ENCODE results near the gene STN1. TPM values are rescaled to one million over a fixed set of nuclear protein-coding genes. Genes with fewer than 3 reads are reported as not detected.

Gene STN1
- total RNA-seq, 1 experiment from 2014 or later: 13.4 TPM

DNA sequence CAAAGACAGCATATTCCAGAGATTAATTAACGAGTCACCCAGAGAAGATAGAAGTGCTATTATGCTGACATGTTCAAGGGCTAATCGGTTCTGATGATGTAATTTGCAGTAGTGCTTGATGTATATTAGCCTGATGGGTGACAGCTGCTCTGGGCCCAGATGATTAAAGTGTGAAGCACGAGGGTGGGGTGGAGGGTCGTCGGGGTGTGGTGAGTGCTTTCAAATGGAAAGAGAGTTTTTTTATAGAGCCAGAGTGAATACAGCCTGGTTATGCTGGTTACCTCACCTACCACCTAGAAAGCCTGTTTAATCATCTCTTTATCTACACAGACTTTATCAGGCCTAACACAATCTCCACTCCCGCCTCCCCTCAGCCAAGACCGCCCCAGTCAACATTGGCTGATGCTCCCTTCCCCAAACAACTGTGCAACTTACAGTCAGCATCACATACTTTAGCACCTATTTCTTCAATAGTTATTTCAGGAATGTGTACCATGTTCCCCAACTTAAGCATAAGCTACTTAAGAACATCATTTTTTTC is 11.5 kb upstream of the STN1 start:
- no peak for DNase-seq (ENCODE audit: low read depth)

DNA sequence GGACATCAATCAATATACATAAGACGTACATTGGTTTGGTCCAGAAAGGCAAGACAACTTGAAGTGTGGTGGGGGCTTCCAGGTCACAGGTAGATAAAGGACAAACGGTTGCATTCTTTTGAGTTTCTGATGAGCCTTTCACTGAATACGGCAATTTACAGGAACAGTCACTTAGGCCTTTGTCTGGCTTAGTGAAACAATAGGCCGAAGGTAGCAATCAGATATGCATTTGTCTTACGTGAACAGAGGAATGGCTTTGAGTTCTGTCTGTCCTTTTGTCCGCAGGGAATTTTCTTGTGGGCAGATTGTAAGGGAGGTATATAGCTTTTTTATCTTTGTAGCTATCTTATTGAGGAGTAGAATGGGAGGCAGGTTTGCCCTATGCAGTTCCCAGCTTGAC is 10.8 kb upstream of the STN1 start:
- no peak for DNase-seq (ENCODE audit: low read depth)

GRCh38 chr10:103926722-103927319 is 8.8 kb upstream of the STN1 start:
- no peak for DNase-seq (ENCODE audit: low read depth)

DNA sequence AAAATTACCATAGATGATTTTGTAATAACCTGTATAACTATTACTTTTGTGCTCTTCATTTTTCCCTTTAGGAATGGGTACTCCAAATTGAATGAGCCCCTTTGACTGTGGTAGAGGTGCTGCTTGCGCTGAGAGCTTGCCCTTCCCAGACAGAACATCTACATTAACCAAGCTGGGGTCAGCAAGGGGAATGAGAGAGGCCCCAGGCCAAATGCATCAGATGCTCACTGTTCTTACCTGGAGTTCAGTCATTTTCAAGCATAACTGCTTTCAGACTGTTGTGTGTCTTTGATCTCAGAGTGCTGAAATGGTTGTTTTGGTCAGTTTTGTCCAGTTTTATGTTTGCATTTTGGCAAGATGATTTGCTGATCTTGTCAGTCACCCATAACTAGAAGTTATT is 7.6 kb upstream of the STN1 start:
- DNase-seq (ENCODE audit: low read depth): no peak

- DNase-seq (ENCODE audit: low read depth): no peak
Measured at GRCh38 chr10:103923502-103923901, 5.5 kb upstream of the STN1 start.

GRCh38 chr10:103922659-103923058 is 4.7 kb upstream of the STN1 start:
- DNase-seq (ENCODE audit: low read depth): no peak

DNA sequence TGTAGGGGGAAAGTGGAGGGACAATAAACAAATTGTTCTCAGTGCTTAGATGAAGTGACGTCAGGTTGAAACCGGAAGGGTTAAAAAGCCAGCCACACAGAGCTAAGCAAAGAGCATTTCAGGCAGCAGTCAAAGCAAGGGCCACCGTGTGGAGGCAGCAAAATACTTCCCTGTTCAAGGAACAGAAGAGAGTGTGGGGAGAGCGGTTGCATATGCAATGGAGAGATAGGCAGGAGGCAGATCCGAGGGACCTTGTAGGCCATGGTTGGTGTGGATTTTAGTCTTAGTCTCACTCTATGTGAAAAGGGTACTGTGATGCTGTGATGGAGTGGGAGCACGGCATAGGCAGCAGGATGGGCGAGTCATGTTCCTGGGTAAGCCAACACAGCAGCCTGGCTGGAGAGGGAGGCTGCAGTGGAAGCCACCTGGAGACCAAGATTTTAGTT is 3.8 kb upstream of the STN1 start:
- no peak for DNase-seq (ENCODE audit: low read depth)

GRCh38 chr10:103921248-103921647 is 3.3 kb upstream of the STN1 start:
- no peak for DNase-seq (ENCODE audit: low read depth)

DNA sequence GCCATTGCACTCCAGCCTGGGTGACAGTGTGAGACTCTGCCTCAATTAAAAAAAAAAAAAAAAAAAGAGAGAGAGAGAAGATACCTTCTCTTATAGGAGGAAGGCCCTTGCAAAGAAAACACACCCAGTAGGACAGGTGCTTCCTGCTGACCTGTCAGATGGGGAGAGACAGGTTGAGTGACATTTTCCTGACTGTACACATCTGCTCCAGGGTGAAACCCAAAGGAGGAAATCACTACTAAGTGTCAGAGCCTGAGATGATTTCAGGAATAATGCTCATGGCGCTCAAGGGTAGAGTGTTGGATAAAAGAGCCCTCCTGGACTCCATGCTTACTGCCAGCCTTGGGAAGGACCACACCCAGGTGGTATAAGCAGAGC is 1.7 kb upstream of the STN1 start:
- no peak for DNase-seq (ENCODE audit: low read depth)

DNA sequence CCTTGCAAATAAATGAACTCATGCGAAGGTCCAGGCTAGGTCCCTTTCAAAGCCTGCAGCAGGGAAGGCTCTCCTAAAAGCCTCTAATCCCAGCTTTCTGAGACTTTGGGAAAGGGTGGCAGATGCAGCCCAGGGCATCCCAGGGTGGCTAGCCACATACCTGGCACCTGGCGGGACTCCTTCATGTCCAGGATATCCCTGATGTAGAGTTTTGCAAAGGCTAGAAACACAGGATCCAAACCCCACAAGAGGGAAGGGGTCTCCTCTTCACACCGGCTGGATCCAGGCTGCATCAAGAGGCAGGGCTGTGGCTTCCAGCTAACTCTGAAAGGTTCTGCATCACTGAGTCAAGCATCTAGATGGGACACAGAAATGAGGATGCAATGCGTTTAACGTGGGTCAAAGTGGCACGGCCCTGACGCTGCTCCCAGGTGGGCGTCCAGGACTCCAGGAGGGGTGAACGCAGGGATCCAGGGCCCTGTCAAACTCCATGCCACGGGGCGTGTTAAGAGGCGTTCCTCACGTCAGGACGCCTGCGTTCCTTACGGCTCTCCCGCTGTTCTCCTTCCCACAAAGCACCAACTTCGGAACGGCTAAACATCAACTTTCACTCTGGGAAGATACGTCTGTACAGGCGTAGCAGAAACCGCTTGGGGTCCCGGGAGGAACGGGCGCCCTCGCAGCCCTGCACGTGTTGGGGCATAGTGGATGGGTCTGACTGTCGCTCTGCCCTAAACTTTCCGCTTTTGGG is 507 bp downstream of the STN1 start:
- DNase-seq (ENCODE audit: low read depth): peak; percentile 3

DNA sequence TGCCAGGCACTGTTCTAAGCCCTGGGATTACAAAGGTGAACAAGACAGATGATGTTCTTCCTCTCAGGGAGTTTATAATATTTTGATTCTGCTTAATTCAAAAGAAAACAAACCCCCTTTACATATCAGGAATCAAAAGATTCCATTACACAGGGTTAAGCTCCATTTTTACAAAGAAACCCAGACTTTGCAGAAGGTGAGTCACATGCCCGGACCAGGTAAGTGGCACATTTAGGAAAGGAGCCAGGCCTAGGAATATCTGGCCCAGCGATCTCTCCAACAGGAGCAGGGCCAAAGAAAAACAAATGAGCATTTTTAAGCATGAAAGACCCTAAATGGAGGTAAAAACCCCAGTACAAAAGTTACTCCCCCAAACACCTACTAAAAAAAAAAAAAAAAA is 1.1 kb downstream of the STN1 start:
- DNase-seq (ENCODE audit: low read depth): no peak

DNA sequence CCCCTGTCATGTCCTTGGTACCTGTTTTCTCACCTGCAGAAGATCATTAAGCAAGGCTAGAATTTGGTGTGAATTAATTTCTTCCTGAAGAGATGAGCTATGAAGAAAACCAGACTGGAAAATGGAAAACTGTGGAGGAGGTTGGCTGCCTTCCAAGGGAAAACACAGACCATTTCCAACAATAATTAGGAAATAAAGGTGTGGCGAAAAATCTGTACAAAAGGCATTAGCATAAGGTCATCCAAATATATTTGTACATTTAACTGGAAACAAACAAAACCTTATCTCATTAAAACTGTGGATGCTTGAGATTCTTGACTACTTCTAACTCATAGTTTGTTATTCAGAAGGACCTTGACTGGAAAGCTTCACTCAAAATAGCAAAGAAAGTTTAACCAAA is 1.7 kb downstream of the STN1 start:
- no peak for DNase-seq (ENCODE audit: low read depth)

DNA sequence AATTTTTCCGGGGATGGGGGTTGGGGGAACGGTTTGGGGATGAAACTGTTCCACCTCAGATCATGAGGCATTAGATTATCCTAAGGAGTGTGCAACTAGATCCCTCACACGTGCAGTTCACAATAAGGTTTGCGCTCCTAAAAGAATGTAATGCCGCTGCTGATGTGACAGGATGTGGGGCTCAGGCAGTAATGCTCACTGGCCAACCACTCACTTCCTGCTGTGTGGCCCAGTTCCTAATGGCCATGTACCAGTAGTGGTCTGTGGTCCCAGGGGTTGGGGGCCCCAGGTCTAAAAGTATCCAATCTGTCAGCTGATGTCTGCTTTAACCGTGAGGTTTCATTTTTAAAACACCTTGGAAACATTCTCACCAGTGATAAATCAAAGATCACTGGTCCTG is 2.2 kb downstream of the STN1 start:
- no peak for DNase-seq (ENCODE audit: low read depth)

- no peak for DNase-seq (ENCODE audit: low read depth)
Measured at GRCh38 chr10:103912759-103913158, 5.2 kb downstream of the STN1 start.

- no peak for DNase-seq (ENCODE audit: low read depth)
Measured at GRCh38 chr10:103911021-103911459, 6.9 kb downstream of the STN1 start.

GRCh38 chr10:103910442-103911012 is 7.5 kb downstream of the STN1 start:
- no peak for DNase-seq (ENCODE audit: low read depth)

GRCh38 chr10:103905441-103905840 is 12.5 kb downstream of the STN1 start:
- DNase-seq (ENCODE audit: low read depth): no peak

- no peak for DNase-seq (ENCODE audit: low read depth)
Measured at GRCh38 chr10:103901299-103901698, 16.7 kb downstream of the STN1 start.

- DNase-seq (ENCODE audit: low read depth): no peak
Measured at GRCh38 chr10:103899312-103899711, 18.7 kb downstream of the STN1 start.

GRCh38 chr10:103897241-103897774 is 20.7 kb downstream of the STN1 start:
- DNase-seq (ENCODE audit: low read depth): no peak

GRCh38 chr10:103896225-103896624 is 21.8 kb downstream of the STN1 start:
- DNase-seq (ENCODE audit: low read depth): peak; percentile 44

DNA sequence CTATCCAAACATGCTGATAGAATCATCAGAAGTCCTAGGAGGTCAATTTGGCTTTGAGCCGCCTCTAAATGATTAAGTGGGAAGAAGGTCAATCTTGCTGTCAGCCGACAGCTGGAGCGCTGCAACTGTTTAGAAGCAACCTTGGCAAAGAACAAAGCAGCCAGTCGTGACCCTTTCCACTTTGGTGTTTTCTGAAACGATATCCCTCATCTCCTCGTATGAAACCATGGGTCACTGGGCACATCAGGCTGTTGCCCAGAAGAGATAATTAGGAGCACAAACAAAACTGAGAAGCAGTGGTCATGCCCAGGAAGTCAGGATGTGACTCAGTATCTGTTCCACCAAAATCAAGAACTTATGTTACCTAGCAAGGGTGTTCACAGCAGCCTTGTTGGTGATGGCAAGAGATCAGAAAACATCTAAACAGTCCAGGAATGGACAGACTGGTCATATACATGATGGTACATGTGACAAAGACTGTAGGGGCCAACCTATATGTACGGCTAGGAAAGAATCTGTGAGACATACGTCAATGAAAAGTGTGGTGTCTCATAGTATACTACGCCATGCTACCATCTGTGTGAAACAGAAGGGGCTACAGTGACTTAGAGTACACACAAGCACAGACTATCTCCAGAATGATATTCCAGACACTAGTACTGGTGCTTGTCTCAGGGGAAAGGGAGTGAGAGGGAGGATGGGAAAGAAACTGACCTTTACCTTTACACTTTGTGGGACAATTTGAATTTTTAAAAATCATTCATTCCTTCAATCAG is 22.4 kb downstream of the STN1 start:
- peak; percentile 66 for DNase-seq (ENCODE audit: low read depth)

Measured in Daoy (cell line).